ENCODE results near the gene GBP4.

GRCh38 chr1:89165811-89166210, 32.9 kb downstream of the GBP4 start:
- TF ChIP-seq ZNF274 (IDR thresholded peaks at IDR 0.05; ENCODE audit: low read depth, low read length) (no peak), CTCF (IDR thresholded peaks at IDR 0.05 in 2 of 3, conservative IDR thresholded peaks at IDR 0.05 in 1 of 3; ENCODE audit: borderline replicate concordance in 1 of 3, insufficient read depth in 1 of 3, low read depth in 2 of 3, low read length in 2 of 3) (no peak), POLR2A (IDR thresholded peaks at IDR 0.05; ENCODE audit: borderline replicate concordance, extremely low read depth, insufficient read depth, insufficient read length) (no peak), RAD21 (IDR thresholded peaks at IDR 0.05; ENCODE audit: low read depth) (no peak), EZH2phosphoT487 (IDR thresholded peaks at IDR 0.05; ENCODE audit: borderline replicate concordance) (no peak), SP1 (IDR thresholded peaks at IDR 0.05; ENCODE audit: low read depth) (no peak), JUND (IDR thresholded peaks at IDR 0.05) (no peak)

All from HCT116 (cell line).